Measurements from ENCODE around the gene ARID5B.

GRCh38 chr10:62000037-62000603, 98.6 kb downstream of the ARID5B start:
- no peak for TF ChIP-seq CTCF (IDR thresholded peaks at IDR 0.05)
- TF ChIP-seq POLR2AphosphoS5 (IDR thresholded peaks at IDR 0.05) = no peak

Measured in prostate gland (tissue), 2 donors.